ENCODE results near the gene DEPP1. TPM values are rescaled to one million over a fixed set of nuclear protein-coding genes. Genes with fewer than 3 reads are reported as not detected.

The DEPP1 gene
- total RNA-seq, 1 experiment from 2014 or later: 6.8 TPM

DNA sequence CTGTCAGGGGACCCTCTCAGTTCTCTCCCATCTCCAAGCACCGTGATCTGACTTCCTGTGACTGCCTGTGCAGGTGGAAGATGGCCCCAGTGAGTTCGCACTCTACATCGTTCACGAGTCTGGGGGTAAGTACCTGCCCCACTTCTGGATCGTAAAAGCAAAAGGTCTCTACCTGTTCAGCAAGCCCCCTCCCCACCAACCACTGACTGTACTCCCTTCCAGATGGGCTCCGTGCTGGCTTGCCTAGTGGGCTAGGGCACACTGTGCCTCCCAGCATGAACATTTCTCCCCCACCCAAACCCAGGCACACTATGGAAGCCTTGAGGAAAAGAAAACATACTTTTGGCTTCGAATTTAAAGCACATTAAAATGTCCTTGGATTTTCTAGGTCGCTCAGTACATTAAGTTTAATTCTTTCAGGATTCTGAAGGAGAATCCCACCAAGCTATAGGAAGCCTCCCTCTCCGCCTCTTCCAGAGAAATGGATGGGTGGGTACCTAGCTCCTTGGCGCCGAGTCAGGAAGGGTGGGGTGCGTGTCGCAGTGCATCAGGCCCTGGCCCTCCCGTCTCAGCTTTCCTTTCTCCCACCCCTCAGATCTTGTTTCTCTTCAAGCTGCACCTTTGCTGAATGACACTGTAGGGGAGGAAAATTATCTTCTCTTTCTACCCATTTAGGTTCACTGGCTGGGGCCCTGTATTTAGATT lies 11.1 kb upstream of the DEPP1 start:
- H3K9me3 ChIP-seq (replicated peaks): no peaks in the 10 kb centered on the region
- H3K27me3 ChIP-seq (replicated peaks): no peaks in the 10 kb centered on the region
- peaks cover 49% of the 10 kb centered on the region for H3K36me3 ChIP-seq
- H3K27ac ChIP-seq: no peak overlapping the region
- peaks cover 74% of the 10 kb centered on the region for H3K4me1 ChIP-seq (replicated peaks)
- H3K4me3 ChIP-seq: no peak overlapping the region
- DNase-seq (ENCODE audit: low read depth in 1 of 2, low spot score in 2 of 2): no peak

DNA sequence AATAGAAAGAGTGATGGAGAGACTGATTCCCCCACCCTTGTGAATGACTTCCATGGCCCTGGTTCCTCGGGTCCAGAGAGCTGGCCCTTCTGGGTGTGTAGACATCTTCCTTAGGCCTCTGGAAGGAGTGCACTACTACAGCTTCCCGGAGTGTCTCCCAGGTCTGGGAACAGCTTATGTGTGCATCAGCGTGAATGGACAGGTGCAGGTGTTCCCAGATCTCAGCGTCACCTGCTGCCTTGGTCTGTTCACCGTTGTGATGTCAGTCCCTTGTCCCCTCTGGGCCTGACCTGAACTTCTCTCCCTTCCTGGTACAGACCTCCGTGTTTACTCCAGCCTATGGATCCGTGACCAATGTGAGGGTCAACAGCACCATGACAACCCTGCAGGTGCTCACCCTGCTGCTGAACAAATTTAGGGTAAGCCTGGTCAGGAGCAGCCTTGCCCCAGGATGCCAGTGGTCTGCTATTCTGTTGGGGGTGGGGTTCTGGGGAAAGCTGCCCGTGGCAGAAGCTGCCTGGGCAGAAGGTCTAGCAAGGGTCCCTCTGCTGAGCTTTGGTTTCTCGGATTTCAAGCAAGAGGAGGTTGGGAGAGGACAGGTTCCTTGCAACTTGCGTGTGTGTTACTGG lies 10.5 kb upstream of the DEPP1 start:
- peaks cover 74% of the 10 kb centered on the region for H3K4me1 ChIP-seq (replicated peaks)

DNA sequence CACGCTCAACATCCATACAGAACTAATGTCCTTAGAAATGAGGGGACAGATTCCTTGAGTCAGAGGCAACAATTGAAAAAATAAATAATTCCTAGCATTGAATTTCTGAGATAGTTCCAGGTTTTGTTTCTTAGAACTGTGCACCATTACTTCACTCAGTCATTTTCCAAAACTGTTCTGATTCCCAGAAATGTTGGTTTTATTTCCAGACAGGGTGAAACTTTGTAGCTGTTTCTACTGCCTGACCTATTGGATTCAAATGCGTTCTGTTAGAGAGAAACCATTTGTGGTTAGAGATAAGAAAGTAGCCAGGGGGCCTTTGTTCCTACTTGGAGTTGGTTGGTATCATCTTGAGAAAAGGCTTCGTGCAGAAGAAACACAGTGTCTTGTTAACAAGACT lies 8.1 kb upstream of the DEPP1 start:
- H3K36me3 ChIP-seq: peaks cover 50% of the 10 kb centered on the region
- no peaks in the 10 kb centered on the region for H3K27me3 ChIP-seq (replicated peaks)
- peaks cover 80% of the 10 kb centered on the region for H3K4me1 ChIP-seq (replicated peaks)
- no peak overlapping the region for H3K4me3 ChIP-seq
- DNase-seq (ENCODE audit: low read depth in 1 of 2, low spot score in 2 of 2): peak in 1 of 2 experiments; percentile 71
- H3K27ac ChIP-seq: peak overlapping the region; percentile 76
- no peaks in the 10 kb centered on the region for H3K9me3 ChIP-seq (replicated peaks)

More for the DNA sequence above, 10.5 kb upstream of the DEPP1 start:
- H3K36me3 ChIP-seq: peaks cover 55% of the 10 kb centered on the region
- no peak overlapping the region for H3K27ac ChIP-seq
- no peaks in the 10 kb centered on the region for H3K9me3 ChIP-seq (replicated peaks)
- DNase-seq (ENCODE audit: low read depth in 1 of 2, low spot score in 2 of 2): no peak
- no peaks in the 10 kb centered on the region for H3K27me3 ChIP-seq (replicated peaks)
- H3K4me3 ChIP-seq: no peak overlapping the region

DNA sequence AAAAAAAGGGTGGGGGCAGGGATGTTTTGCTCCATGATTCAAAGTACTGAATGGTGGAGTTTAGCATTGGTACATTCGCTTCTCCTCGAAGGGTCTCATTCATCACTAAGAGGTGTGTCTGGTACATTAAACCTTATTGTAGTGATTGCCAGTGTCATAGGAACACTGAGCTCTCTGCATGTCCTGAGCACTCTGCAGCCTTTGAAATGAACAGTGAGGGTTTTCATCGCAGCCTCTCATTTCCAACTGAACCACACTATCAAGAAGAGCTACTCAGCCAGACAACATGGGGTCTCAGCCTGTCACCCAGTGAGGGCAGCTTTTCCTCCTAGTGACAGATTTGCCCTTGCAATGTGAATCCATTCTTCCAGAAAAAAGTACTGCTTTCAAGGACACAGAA lies 7.6 kb upstream of the DEPP1 start:
- H3K4me3 ChIP-seq: no peak overlapping the region
- H3K4me1 ChIP-seq (replicated peaks): peaks cover 80% of the 10 kb centered on the region
- H3K27me3 ChIP-seq (replicated peaks): no peaks in the 10 kb centered on the region
- peak overlapping the region; percentile 76 for H3K27ac ChIP-seq
- H3K9me3 ChIP-seq (replicated peaks): no peaks in the 10 kb centered on the region
- no peak for DNase-seq (ENCODE audit: low read depth in 1 of 2, low spot score in 2 of 2)
- peaks cover 48% of the 10 kb centered on the region for H3K36me3 ChIP-seq

DNA sequence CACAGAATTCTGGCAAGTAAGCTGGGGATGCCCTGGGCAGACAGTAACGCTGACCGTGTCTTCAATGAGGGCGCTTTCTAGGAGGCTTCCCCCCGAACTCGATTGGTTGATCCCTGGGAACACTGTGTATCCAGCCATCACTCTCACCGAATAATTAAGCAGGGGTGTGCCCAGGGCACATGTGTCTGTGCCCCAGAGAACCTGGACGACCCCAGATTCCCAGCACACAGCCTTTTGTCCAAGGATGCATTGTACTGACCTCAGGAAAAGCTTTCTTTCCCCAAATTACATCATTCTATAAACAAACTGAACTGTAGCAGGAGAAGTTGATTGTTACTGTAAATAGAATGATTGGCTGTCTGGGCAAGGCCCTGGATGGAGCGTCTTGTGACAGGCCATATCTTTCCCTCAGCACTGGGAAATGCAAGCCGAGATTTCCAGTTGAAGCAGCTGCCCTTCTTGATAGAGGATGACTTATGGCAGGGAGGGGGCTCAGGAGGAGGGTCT lies 6.6 kb upstream of the DEPP1 start:
- Histone ChIP-seq H3K36me3 (peaks cover 45% of the 10 kb centered on the region), H3K4me1 (replicated peaks) (peaks cover 80% of the 10 kb centered on the region), H3K9me3 (replicated peaks) (no peaks in the 10 kb centered on the region), H3K4me3 (no peak overlapping the region), H3K27ac (peak overlapping the region; percentile 76), H3K27me3 (replicated peaks) (no peaks in the 10 kb centered on the region)
- peak in 1 of 2 experiments; percentile 76 for DNase-seq (ENCODE audit: low read depth in 1 of 2, low spot score in 2 of 2)

DNA sequence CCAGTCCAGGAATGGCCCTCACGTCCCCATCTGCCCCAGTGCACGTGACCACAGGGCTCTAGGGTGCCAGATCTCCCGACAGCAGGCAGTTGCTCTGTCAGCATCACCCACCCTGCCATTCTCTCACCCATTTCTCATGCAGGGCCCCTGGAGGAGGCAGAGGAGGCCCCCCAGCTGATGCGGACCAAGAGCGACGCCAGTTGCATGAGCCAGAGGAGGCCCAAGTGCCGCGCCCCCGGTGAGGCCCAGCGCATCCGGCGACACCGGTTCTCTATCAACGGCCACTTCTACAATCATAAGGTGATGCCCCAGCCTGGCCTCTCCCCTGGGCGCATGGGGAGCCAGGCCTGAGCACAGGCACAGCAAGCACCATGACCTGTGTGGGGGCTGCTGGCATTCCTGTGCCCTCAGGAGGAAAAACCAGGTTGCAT lies 6.1 kb upstream of the DEPP1 start:
- H3K9me3 ChIP-seq (replicated peaks): no peaks in the 10 kb centered on the region
- no peak overlapping the region for H3K4me3 ChIP-seq
- H3K27ac ChIP-seq: peak overlapping the region; percentile 76
- no peaks in the 10 kb centered on the region for H3K27me3 ChIP-seq (replicated peaks)
- peaks cover 82% of the 10 kb centered on the region for H3K4me1 ChIP-seq (replicated peaks)
- DNase-seq (ENCODE audit: low read depth in 1 of 2, low spot score in 2 of 2): no peak
- peaks cover 45% of the 10 kb centered on the region for H3K36me3 ChIP-seq

DNA sequence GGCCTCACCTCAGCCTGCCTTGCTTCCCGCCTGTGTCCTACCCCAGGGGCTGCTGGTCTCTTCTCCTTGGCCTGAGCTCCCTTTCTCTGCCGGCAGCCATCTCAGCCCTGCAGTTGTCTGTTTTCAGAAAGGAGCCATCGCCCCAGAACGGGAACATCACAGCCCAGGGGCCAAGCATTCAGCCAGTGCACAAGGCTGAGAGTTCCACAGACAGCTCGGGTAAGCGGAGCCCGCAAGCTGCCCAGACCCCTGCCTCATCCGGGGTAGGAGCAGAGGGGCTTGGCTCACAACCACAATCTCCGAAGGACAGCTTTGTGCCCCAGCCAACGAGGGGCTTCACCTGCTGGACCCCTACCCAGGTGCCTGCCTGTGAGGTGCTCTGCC lies 5.3 kb upstream of the DEPP1 start:
- no peak for DNase-seq (ENCODE audit: low read depth in 1 of 2, low spot score in 2 of 2)
- H3K27me3 ChIP-seq (replicated peaks): no peaks in the 10 kb centered on the region
- no peaks in the 10 kb centered on the region for H3K9me3 ChIP-seq (replicated peaks)
- peaks cover 38% of the 10 kb centered on the region for H3K36me3 ChIP-seq
- peaks cover 90% of the 10 kb centered on the region for H3K4me1 ChIP-seq (replicated peaks)
- no peak overlapping the region for H3K27ac ChIP-seq
- H3K4me3 ChIP-seq: no peak overlapping the region

DNA sequence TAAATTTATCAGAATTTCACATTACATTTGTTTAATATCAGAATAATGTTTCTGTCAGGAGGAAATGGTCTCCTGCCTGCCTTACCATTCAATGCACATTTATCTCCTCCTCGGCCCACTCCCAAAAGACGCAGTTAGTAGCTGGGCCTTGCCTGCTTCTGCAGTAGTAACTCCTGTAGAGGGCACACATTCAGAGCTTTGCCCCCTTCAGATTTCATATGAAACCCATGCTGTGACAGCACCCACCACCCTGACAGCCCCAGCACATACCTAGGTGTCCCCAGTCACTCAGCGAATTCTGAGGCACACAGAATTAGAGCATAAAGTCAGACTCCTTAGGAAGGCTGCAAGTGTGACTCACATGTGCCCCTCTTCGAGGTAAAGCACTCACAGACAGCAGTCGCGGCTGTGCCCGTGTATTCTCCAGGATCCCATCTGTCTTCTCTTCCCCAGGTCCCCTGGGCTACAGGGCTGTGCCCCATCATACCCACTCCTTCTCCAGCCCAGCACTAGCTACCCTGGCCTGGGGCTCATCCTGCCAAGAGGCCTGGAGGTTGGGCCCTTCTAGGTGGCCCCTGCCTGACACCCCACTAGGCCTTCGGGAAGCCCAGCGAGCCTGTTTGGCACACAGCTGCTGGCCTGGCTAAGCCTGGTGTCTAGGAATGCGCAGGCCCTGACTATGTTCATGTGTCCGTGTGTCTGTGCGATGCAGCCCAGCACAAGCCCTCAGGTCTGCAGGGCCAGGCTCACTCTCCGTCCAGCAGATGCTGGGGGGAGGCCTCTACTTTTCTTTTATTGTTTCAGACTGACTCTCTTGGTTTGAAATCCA lies 4.7 kb upstream of the DEPP1 start:
- no peaks in the 10 kb centered on the region for H3K27me3 ChIP-seq (replicated peaks)
- no peak overlapping the region for H3K4me3 ChIP-seq
- H3K9me3 ChIP-seq (replicated peaks): no peaks in the 10 kb centered on the region
- DNase-seq (ENCODE audit: low read depth in 1 of 2, low spot score in 2 of 2): no peak
- no peak overlapping the region for H3K27ac ChIP-seq
- H3K4me1 ChIP-seq (replicated peaks): peaks cover 96% of the 10 kb centered on the region
- H3K36me3 ChIP-seq: peaks cover 34% of the 10 kb centered on the region

DNA sequence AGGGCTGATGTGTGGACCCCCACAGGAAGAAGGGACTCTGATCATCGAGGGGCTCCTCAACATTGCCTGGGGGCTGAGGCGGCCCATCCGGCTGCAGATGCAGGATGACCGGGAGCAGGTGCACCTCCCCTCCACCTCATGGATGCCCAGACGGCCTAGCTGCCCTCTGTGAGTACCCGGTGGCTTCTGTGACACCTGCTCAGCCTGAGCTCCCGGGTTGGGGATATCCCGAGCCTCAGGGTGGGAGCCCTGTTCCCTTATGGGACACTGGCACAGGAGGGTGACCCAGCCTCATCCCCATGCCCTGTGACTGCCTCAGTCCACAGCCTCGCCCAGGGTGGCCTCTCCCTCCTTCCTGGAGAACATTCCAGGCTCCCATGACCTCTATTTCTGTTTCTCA lies 3.9 kb upstream of the DEPP1 start:
- DNase-seq (ENCODE audit: low read depth in 1 of 2, low spot score in 2 of 2): no peak
- Histone ChIP-seq H3K9me3 (replicated peaks) (no peaks in the 10 kb centered on the region), H3K27ac (peak overlapping the region; percentile 87; the same call in 1 of the 2 replicates), H3K4me3 (no peak overlapping the region), H3K27me3 (replicated peaks) (no peaks in the 10 kb centered on the region), H3K36me3 (peaks cover 39% of the 10 kb centered on the region), H3K4me1 (replicated peaks) (peaks cover 97% of the 10 kb centered on the region)

DNA sequence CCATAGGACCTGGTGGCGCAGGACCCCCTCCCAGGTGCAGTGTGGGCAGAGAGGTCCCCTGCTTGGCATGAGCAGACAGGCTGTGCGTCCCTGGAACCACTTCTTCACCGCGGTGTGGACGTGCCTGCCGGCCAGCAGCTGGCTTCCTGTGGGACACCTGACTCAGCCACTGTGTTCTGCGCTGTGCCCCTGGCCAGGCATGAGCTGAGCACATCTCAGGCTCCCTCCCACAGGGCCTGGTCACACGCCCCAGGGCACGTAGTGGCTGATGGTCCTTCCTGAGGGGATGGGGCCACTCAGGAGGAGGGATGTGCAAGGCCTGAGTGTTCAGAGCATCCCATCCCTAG lies 3.5 kb upstream of the DEPP1 start:
- peaks cover 97% of the 10 kb centered on the region for H3K4me1 ChIP-seq (replicated peaks)
- peak overlapping the region; percentile 87 for H3K27ac ChIP-seq
- no peaks in the 10 kb centered on the region for H3K9me3 ChIP-seq (replicated peaks)
- peak; percentile 37 to 66 for DNase-seq (ENCODE audit: low read depth in 1 of 2, low spot score in 2 of 2)
- H3K27me3 ChIP-seq (replicated peaks): no peaks in the 10 kb centered on the region
- H3K36me3 ChIP-seq: peaks cover 43% of the 10 kb centered on the region
- no peak overlapping the region for H3K4me3 ChIP-seq

DNA sequence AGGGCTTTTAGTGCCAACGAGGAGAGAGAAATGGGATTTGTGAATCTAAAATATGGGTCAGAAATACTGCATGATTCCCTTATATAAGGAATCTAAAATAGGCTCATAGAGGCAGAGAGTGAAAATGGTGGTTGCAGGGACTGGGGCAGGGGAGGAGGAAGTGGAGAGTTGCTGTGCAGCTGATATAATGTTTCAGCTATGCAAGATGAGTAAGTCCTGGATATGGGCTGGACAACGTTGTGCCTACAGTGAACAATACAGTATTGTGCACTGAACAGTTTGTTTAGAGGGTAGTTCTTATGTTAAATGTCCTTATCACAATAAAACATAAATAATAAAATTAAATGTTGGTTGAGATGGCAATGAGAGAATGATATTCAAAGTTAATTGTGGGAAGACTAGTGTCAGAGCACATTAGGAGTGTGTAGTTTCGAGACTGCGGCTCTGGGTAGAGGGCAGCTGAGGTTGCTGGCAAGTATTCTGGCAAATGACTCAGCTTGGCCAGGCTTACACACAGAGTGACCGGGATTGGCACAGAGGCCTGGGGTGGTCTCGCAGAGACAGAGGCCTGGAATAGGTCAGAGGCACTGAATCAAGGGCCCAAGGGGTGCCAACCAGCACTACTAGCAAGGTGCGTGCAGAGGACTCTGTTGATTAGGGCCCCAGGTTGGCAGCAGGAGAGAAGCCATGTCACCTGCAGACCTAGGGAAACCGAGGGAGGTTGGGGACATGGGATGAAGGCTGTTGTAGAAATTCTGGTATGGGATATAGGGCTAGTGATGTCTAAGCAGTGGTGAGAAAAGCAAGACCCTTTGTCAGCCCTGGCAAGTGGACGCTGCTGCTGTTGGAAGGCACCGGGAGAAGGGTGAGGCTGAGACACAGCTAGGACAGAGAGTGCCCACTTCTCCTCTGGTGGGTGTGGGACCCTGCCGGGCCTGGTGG lies 2.8 kb upstream of the DEPP1 start:
- peak overlapping the region; percentile 87 for H3K27ac ChIP-seq
- H3K36me3 ChIP-seq: peaks cover 49% of the 10 kb centered on the region
- no peak overlapping the region for H3K4me3 ChIP-seq
- H3K9me3 ChIP-seq (replicated peaks): no peaks in the 10 kb centered on the region
- H3K27me3 ChIP-seq (replicated peaks): no peaks in the 10 kb centered on the region
- H3K4me1 ChIP-seq (replicated peaks): peaks cover 97% of the 10 kb centered on the region
- peak; percentile 88 to 90 for DNase-seq (ENCODE audit: low read depth in 1 of 2, low spot score in 2 of 2)

DNA sequence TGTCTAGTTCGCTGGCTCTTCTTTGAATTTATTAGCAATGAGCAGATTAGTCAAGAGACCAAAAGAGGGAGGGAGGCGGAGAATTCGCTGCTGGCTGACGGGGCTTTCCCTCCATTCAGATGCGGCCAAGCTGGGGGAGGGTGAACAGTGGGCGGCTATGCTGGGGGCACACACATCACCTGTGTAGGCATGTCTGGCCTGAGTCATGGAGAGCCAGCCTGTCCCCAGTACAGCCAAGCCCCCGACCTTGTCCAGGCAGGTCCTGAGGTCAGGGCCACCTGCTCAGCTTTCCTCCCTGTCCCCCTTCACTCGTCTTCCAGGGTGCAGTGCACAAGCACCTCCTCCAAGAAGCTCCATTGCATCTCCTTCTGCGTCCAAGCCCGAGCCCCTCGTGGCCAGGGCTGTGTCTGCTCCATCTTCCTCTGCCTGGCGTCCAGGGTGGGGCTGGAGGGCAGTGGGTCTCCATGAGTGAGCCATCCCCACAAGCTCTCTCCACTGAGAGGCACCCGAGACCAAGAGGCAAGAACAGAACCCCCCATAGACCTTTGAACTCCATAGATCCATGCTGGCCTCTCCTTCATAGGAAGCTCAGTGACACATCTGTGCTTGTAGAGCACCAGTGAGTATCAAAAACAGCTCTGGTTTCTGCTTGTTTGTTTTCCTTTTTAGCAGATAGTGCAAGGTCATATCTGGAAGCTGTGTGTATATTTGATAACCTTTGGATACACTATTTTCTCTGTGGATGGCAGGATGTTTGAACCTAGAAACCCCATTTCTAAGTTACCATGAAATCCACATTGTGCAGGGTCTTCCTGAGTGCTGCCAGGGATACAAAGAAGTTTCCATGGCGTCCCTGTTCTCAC lies 1.9 kb upstream of the DEPP1 start:
- Histone ChIP-seq H3K36me3 (peaks cover 47% of the 10 kb centered on the region), H3K27ac (peak overlapping the region; percentile 87), H3K4me3 (no peak overlapping the region), H3K4me1 (replicated peaks) (peaks cover 97% of the 10 kb centered on the region), H3K9me3 (replicated peaks) (no peaks in the 10 kb centered on the region), H3K27me3 (replicated peaks) (no peaks in the 10 kb centered on the region)
- no peak for DNase-seq (ENCODE audit: low read depth in 1 of 2, low spot score in 2 of 2)
